SU-DHL-6 (cell line): ENCODE results near the gene TOR3A.
"Not testable (repeated sequence)": the region's sequence is repeated elsewhere in the genome, so short reads cannot be mapped to it uniquely, and the experiment has no call there.

Experiments
- H2AFZ ChIP-seq: fragments of 200-600 bp; sonication (generic); 2 replicates; pipeline ENCODE4 v1.6.1; 2014; ENCODE audit warnings: low read depth, mild to moderate bottlenecking, moderate library complexity, mixed read lengths, antibody characterized with exemption, low read length; ENCODE audit not compliant: severe bottlenecking
- H3F3A ChIP-seq: fragments of 200-600 bp; shearing (Covaris generic); 2 replicates; pipeline ENCODE4 v1.6.0; 2016; ENCODE audit warnings: antibody characterized with exemption, mild to moderate bottlenecking; ENCODE audit not compliant: insufficient read depth
- H3K27ac ChIP-seq: fragments of 200-600 bp; sonication (generic); 2 replicates; pipeline ENCODE4 v1.5.1; 2016; ENCODE audit warnings: low read depth, mild to moderate bottlenecking, low read length, moderate library complexity, mixed read lengths
- H3K27me3 ChIP-seq: fragments of 200-600 bp; sonication (generic), shearing (Covaris generic); 2 replicates; pipeline ENCODE4 v1.6.0; 2014; ENCODE audit warnings: mild to moderate bottlenecking, low read length
- H3K36me3 ChIP-seq: fragments of 200-600 bp; sonication (generic); 2 replicates; pipeline ENCODE4 v1.6.1; 2014; ENCODE audit warnings: mild to moderate bottlenecking, low read length, mixed read lengths
- H3K4me2 ChIP-seq: fragments of 300-600, 200-600 bp; shearing (Covaris generic), sonication (generic); 2 replicates; pipeline ENCODE4 v1.6.0; 2014; ENCODE audit warnings: low read length, low read depth, mild to moderate bottlenecking; ENCODE audit not compliant: poor library complexity, severe bottlenecking
- H3K4me3 ChIP-seq: fragments of 200-600 bp; sonication (generic); 2 replicates; pipeline ENCODE4 v1.5.1; 2014; ENCODE audit warnings: antibody characterized with exemption, low read length, mild to moderate bottlenecking, mixed read lengths; ENCODE audit not compliant: insufficient read depth, poor library complexity, severe bottlenecking
- H3K79me2 ChIP-seq: fragments of 200-600 bp; sonication (generic); 2 replicates; pipeline ENCODE4 v1.6.1; 2014; ENCODE audit warnings: mild to moderate bottlenecking, low read length, moderate library complexity; ENCODE audit not compliant: insufficient read depth
- H3K9ac ChIP-seq: fragments of 200-600 bp; sonication (generic); 2 replicates; pipeline ENCODE4 v1.7.0; 2014; ENCODE audit warnings: mild to moderate bottlenecking, low read length
- H3K9me2 ChIP-seq: fragments of 200-600 bp; sonication (generic); replicated peaks from 2 replicates; pipeline ENCODE4 v1.6.1; 2014; ENCODE audit warnings: low read length; ENCODE audit not compliant: insufficient read depth
- H3K9me3 ChIP-seq: fragments of 200-600 bp; sonication (generic); 2 replicates; pipeline ENCODE4 v1.6.1; 2014; ENCODE audit warnings: low read length, mixed read lengths; ENCODE audit not compliant: insufficient read depth
- H4K20me1 ChIP-seq: fragments of 200-600 bp; sonication (generic); 2 replicates; pipeline ENCODE4 v1.6.1; 2014; ENCODE audit warnings: low read depth, mild to moderate bottlenecking, antibody characterized with exemption, low read length, moderate library complexity, mixed read lengths
- CTCF ChIP-seq: fragments of 200-600 bp; sonication (generic); IDR thresholded peaks from one replicate; pipeline ENCODE4 v1.5.1; 2017; ENCODE audit warnings: antibody characterized with exemption, mild to moderate bottlenecking, low read length, moderate library complexity; ENCODE audit not compliant: insufficient read depth, poor library complexity, severe bottlenecking
- EZH2phosphoT487 ChIP-seq: fragments of 200-600 bp; sonication (generic), shearing (Covaris generic); conservative IDR thresholded peaks from 2 replicates; pipeline ENCODE4 v1.6.1; 2018; ENCODE audit warnings: mild to moderate bottlenecking, antibody characterized with exemption, low read length, moderate library complexity, mixed read lengths

The TOR3A gene

GRCh38 chr1:179038528-179039281, 43.2 kb upstream of the TOR3A start:
- Histone ChIP-seq H3K27ac (no peak overlapping the region), H2AFZ (no peak overlapping the region), H3F3A (no peaks in the 10 kb centered on the region), H3K9me3 (no peaks in the 10 kb centered on the region), H3K9me2 (no peaks in the 10 kb centered on the region), H3K9ac (no peak overlapping the region), H3K4me2 (no peak overlapping the region), H3K27me3 (no peaks in the 10 kb centered on the region), H3K79me2 (peaks cover 13% of the 10 kb centered on the region; the same call in 1 of the 2 replicates), H3K36me3 (no peaks in the 10 kb centered on the region), H3K4me3 (no peak overlapping the region), H4K20me1 (no peaks in the 10 kb centered on the region)
- no peak for TF ChIP-seq CTCF
- TF ChIP-seq EZH2phosphoT487 = no peak

DNA sequence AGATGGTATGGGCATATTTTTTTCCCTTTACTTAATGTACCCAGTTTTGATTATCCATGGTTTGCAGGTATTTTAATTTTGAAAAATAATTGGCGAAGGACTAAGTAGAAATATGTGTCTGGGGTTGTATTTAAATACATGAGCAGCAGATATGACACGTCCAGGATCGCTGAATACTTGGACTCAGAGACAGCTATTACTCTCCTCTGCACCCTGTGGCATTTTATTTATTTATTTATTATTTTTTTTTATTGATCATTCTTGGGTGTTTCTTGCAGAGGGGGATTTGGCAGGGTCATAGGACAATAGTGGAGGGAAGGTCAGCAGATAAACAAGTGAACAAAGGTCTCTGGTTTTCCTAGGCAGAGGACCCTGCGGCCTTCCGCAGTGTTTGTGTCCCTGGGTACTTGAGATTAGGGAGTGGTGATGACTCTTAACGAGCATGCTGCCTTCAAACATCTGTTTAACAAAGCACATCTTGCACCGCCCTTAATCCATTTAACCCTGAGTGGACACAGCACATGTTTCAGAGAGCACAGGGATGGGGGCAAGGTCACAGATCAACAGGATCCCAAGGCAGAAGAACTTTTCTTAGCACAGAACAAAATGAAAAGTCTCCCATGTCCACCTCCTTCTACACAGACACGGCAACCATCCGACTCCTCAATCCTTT, 42.2 kb upstream of the TOR3A start:
- H3K4me3 ChIP-seq, H3F3A ChIP-seq, H4K20me1 ChIP-seq, H3K9me2 ChIP-seq, H3K36me3 ChIP-seq, H3K27me3 ChIP-seq, H3K9me3 ChIP-seq, H2AFZ ChIP-seq, H3K9ac ChIP-seq, H3K27ac ChIP-seq, H3K79me2 ChIP-seq, H3K4me2 ChIP-seq: not testable (repeated sequence)

- H4K20me1 ChIP-seq, H3K4me3 ChIP-seq, H3K4me2 ChIP-seq, H3F3A ChIP-seq, H3K9me2 ChIP-seq, H3K36me3 ChIP-seq, H3K79me2 ChIP-seq, H3K27ac ChIP-seq, H3K9me3 ChIP-seq, H3K27me3 ChIP-seq, H2AFZ ChIP-seq, H3K9ac ChIP-seq: not testable (repeated sequence)
Observed at GRCh38 chr1:179040175-179040551, 41.7 kb upstream of the TOR3A start.

DNA sequence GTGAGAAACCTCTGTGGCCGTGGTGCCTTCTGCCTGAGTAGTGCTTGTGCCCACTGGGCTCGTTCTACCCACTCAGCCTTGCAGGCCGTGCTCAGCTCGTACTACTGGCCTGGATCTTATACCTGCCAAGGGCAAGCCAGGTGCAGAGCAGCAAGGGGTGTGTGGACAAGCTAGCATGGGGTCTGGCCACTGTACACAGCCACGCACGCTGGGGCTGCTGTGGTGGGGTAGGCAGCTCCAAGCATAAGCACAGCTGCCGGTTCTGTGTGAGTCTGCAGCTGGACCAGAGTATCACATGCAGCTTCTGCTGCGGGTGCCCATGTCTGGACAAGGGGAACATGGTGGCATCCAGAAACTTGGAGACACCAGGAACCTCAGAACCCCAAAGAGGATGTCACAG, 39.8 kb upstream of the TOR3A start:
- H3K27ac ChIP-seq = no peak overlapping the region
- H3K4me2 ChIP-seq = no peak overlapping the region
- TF ChIP-seq EZH2phosphoT487 (no peak), CTCF (no peak)
- H2AFZ ChIP-seq = no peak overlapping the region
- no peaks in the 10 kb centered on the region for H3K36me3 ChIP-seq
- no peaks in the 10 kb centered on the region for H3K79me2 ChIP-seq
- H3K9me2 ChIP-seq = no peaks in the 10 kb centered on the region
- no peaks in the 10 kb centered on the region for H3K9me3 ChIP-seq
- H3F3A ChIP-seq = no peaks in the 10 kb centered on the region
- no peak overlapping the region for H3K9ac ChIP-seq
- H3K4me3 ChIP-seq = no peak overlapping the region
- H4K20me1 ChIP-seq = no peaks in the 10 kb centered on the region
- no peaks in the 10 kb centered on the region for H3K27me3 ChIP-seq
